ENCODE measurements around the gene MAGIX.

The MAGIX gene

DNA sequence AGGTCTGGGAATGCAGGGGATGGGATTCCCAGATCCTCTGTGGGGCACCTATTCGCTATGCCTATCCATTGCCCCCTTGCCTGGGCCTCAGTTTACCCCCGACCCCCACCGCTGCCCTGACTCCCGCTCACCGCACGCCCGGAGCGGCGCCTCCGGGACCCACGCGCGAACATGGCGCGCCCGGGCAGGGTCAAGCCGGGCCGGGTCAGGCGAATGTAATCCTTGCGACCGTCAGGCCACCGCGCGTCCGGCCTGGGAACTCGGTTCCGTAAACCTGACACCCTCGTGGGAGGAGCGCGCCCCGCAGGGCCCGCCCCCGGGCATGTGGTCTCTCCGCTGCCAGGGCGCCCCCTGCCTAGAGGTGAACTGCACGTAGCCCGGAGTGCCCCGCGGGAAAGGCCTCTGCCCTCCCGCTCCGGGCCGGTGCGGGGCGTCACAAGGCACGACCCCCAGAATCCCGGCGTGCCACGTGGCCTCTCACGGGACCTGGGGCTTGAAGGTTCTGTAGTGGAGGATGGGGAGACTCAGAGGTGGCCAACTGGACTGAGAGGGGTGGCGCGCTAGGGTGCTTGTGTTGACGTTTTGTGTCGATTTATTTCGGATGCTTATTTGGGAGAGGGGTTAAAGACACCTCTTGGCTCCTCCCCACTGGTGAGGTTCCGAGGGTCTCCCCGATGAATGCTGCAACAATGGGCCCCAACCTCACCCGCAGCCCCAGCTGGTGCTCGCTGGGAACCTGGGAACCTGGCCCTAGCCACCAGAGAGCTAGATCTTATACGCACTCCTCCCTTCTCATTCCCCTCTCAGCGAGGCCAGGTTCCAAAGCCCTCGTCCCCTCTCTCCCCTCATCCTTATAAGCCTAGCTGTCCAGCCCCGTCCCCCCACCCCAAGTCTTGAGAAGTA, 23.8 kb downstream of the MAGIX start, which contains the start of gene PRICKLE3 (continued):
- TF ChIP-seq HOXC10 (CRISPR knock-in tag; IDR thresholded peaks at IDR 0.05): no peak
- TF ChIP-seq, protein P1, sequence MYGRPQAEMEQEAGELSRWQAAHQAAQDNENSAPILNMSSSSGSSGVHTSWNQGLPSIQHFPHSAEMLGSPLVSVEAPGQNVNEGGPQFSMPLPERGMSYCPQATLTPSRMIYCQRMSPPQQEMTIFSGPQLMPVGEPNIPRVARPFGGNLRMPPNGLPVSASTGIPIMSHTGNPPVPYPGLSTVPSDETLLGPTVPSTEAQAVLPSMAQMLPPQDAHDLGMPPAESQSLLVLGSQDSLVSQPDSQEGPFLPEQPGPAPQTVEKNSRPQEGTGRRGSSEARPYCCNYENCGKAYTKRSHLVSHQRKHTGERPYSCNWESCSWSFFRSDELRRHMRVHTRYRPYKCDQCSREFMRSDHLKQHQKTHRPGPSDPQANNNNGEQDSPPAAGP (tag by site-specific recombination; IDR thresholded peaks at IDR 0.05): no peak
- TF ChIP-seq ZFHX2 (tag by site-specific recombination; conservative IDR thresholded peaks at IDR 0.05): peak; percentile 89
- peak; percentile 69; the same call in 1 of the 2 replicates for TF ChIP-seq ZBTB20 (tag by site-specific recombination; IDR thresholded peaks at IDR 0.05)
- TF ChIP-seq, protein P2, sequence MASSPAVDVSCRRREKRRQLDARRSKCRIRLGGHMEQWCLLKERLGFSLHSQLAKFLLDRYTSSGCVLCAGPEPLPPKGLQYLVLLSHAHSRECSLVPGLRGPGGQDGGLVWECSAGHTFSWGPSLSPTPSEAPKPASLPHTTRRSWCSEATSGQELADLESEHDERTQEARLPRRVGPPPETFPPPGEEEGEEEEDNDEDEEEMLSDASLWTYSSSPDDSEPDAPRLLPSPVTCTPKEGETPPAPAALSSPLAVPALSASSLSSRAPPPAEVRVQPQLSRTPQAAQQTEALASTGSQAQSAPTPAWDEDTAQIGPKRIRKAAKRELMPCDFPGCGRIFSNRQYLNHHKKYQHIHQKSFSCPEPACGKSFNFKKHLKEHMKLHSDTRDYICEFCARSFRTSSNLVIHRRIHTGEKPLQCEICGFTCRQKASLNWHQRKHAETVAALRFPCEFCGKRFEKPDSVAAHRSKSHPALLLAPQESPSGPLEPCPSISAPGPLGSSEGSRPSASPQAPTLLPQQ (tag by site-specific recombination; IDR thresholded peaks at IDR 0.05): no peak
- no peak for TF ChIP-seq ZNF114 (tag by site-specific recombination; IDR thresholded peaks at IDR 0.05)
- TF ChIP-seq, protein P3, sequence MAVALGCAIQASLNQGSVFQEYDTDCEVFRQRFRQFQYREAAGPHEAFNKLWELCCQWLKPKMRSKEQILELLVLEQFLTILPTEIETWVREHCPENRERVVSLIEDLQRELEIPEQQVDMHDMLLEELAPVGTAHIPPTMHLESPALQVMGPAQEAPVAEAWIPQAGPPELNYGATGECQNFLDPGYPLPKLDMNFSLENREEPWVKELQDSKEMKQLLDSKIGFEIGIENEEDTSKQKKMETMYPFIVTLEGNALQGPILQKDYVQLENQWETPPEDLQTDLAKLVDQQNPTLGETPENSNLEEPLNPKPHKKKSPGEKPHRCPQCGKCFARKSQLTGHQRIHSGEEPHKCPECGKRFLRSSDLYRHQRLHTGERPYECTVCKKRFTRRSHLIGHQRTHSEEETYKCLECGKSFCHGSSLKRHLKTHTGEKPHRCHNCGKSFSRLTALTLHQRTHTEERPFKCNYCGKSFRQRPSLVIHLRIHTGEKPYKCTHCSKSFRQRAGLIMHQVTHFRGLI (tag by site-specific recombination; IDR thresholded peaks at IDR 0.05): peak; percentile 18; the same call in 1 of the 2 replicates
- TF ChIP-seq, protein P4, sequence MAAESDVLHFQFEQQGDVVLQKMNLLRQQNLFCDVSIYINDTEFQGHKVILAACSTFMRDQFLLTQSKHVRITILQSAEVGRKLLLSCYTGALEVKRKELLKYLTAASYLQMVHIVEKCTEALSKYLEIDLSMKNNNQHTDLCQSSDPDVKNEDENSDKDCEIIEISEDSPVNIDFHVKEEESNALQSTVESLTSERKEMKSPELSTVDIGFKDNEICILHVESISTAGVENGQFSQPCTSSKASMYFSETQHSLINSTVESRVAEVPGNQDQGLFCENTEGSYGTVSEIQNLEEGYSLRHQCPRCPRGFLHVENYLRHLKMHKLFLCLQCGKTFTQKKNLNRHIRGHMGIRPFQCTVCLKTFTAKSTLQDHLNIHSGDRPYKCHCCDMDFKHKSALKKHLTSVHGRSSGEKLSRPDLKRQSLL (tag by site-specific recombination; IDR thresholded peaks at IDR 0.05): no peak
- peak; percentile 79 for TF ChIP-seq GLIS1 (tag by site-specific recombination; IDR thresholded peaks at IDR 0.05)
- TF ChIP-seq, protein P5, sequence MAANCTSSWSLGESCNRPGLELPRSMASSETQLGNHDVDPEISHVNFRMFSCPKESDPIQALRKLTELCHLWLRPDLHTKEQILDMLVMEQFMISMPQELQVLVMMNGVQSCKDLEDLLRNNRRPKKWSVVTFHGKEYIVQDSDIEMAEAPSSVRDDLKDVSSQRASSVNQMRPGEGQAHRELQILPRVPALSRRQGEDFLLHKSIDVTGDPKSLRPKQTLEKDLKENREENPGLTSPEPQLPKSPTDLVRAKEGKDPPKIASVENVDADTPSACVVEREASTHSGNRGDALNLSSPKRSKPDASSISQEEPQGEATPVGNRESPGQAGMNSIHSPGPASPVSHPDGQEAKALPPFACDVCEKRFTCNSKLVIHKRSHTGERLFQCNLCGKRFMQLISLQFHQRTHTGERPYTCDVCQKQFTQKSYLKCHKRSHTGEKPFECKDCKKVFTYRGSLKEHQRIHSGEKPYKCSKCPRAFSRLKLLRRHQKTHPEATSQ (tag by site-specific recombination; IDR thresholded peaks at IDR 0.05): no peak
- TF ChIP-seq, protein P6, sequence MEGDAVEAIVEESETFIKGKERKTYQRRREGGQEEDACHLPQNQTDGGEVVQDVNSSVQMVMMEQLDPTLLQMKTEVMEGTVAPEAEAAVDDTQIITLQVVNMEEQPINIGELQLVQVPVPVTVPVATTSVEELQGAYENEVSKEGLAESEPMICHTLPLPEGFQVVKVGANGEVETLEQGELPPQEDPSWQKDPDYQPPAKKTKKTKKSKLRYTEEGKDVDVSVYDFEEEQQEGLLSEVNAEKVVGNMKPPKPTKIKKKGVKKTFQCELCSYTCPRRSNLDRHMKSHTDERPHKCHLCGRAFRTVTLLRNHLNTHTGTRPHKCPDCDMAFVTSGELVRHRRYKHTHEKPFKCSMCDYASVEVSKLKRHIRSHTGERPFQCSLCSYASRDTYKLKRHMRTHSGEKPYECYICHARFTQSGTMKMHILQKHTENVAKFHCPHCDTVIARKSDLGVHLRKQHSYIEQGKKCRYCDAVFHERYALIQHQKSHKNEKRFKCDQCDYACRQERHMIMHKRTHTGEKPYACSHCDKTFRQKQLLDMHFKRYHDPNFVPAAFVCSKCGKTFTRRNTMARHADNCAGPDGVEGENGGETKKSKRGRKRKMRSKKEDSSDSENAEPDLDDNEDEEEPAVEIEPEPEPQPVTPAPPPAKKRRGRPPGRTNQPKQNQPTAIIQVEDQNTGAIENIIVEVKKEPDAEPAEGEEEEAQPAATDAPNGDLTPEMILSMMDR (tag by site-specific recombination; IDR thresholded peaks at IDR 0.05): peak; percentile 91
- TF ChIP-seq, protein P7, sequence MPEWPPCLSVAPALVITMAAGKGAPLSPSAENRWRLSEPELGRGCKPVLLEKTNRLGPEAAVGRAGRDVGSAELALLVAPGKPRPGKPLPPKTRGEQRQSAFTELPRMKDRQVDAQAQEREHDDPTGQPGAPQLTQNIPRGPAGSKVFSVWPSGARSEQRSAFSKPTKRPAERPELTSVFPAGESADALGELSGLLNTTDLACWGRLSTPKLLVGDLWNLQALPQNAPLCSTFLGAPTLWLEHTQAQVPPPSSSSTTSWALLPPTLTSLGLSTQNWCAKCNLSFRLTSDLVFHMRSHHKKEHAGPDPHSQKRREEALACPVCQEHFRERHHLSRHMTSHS (tag by site-specific recombination; IDR thresholded peaks at IDR 0.05): no peak
- TF ChIP-seq, protein P8, sequence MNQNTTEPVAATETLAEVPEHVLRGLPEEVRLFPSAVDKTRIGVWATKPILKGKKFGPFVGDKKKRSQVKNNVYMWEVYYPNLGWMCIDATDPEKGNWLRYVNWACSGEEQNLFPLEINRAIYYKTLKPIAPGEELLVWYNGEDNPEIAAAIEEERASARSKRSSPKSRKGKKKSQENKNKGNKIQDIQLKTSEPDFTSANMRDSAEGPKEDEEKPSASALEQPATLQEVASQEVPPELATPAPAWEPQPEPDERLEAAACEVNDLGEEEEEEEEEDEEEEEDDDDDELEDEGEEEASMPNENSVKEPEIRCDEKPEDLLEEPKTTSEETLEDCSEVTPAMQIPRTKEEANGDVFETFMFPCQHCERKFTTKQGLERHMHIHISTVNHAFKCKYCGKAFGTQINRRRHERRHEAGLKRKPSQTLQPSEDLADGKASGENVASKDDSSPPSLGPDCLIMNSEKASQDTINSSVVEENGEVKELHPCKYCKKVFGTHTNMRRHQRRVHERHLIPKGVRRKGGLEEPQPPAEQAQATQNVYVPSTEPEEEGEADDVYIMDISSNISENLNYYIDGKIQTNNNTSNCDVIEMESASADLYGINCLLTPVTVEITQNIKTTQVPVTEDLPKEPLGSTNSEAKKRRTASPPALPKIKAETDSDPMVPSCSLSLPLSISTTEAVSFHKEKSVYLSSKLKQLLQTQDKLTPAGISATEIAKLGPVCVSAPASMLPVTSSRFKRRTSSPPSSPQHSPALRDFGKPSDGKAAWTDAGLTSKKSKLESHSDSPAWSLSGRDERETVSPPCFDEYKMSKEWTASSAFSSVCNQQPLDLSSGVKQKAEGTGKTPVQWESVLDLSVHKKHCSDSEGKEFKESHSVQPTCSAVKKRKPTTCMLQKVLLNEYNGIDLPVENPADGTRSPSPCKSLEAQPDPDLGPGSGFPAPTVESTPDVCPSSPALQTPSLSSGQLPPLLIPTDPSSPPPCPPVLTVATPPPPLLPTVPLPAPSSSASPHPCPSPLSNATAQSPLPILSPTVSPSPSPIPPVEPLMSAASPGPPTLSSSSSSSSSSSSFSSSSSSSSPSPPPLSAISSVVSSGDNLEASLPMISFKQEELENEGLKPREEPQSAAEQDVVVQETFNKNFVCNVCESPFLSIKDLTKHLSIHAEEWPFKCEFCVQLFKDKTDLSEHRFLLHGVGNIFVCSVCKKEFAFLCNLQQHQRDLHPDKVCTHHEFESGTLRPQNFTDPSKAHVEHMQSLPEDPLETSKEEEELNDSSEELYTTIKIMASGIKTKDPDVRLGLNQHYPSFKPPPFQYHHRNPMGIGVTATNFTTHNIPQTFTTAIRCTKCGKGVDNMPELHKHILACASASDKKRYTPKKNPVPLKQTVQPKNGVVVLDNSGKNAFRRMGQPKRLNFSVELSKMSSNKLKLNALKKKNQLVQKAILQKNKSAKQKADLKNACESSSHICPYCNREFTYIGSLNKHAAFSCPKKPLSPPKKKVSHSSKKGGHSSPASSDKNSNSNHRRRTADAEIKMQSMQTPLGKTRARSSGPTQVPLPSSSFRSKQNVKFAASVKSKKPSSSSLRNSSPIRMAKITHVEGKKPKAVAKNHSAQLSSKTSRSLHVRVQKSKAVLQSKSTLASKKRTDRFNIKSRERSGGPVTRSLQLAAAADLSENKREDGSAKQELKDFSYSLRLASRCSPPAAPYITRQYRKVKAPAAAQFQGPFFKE (tag by site-specific recombination; IDR thresholded peaks at IDR 0.05; ENCODE audit: borderline replicate concordance): no peak
- no peak for TF ChIP-seq ZNF157 (tag by site-specific recombination; IDR thresholded peaks at IDR 0.05)
- no peak for TF ChIP-seq ZNF23 (tag by site-specific recombination; IDR thresholded peaks at IDR 0.05; ENCODE audit: borderline replicate concordance)
- no peak for TF ChIP-seq ZNF132 (tag by site-specific recombination; IDR thresholded peaks at IDR 0.05; ENCODE audit: borderline replicate concordance)
- no peak for TF ChIP-seq ZNF354C (tag by site-specific recombination; IDR thresholded peaks at IDR 0.05; ENCODE audit: borderline replicate concordance, low read depth)
- TF ChIP-seq ZNF624 (tag by site-specific recombination; IDR thresholded peaks at IDR 0.05): no peak
- TF ChIP-seq, protein P9, sequence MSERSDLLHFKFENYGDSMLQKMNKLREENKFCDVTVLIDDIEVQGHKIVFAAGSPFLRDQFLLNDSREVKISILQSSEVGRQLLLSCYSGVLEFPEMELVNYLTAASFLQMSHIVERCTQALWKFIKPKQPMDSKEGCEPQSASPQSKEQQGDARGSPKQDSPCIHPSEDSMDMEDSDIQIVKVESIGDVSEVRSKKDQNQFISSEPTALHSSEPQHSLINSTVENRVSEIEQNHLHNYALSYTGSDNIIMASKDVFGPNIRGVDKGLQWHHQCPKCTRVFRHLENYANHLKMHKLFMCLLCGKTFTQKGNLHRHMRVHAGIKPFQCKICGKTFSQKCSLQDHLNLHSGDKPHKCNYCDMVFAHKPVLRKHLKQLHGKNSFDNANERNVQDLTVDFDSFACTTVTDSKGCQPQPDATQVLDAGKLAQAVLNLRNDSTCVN (tag by site-specific recombination; optimal IDR thresholded peaks at IDR 0.05): peak; percentile 84

Measured in HEK293 (cell line).